Neural crest cell (in vitro differentiated cells): ENCODE results near the gene ADH1B. TPM values are rescaled to one million over a fixed set of nuclear protein-coding genes. Genes with fewer than 3 reads are reported as not detected.
"Not testable (repeated sequence)": the region's sequence is repeated elsewhere in the genome, so short reads cannot be mapped to it uniquely, and the experiment has no call there.

Experiments used
- DNase-seq: peaks from one replicate; pipeline ENCODE4 v3.0.0; 2021; ENCODE audit warnings: low read depth, mixed read lengths, low spot score
- H3K27ac Mint-ChIP-seq: one replicate; pipeline ENCODE4 v1.8.0; 2021; ENCODE audit warnings: mild to moderate bottlenecking, mixed read lengths; ENCODE audit not compliant: unreplicated experiment
- H3K27me3 Mint-ChIP-seq: 2 replicates; pipeline ENCODE4 v1.8.0; 2021; ENCODE audit warnings: low read depth, mild to moderate bottlenecking, mixed read lengths
- H3K36me3 Mint-ChIP-seq: 2 replicates; pipeline ENCODE4 v1.8.0; 2021; ENCODE audit warnings: low read depth, mild to moderate bottlenecking, mixed read lengths
- H3K4me1 Mint-ChIP-seq: 2 replicates; pipeline ENCODE4 v1.8.0; 2021; ENCODE audit warnings: mixed read lengths
- H3K4me3 Mint-ChIP-seq: one replicate; pipeline ENCODE4 v1.8.0; 2021; ENCODE audit warnings: mild to moderate bottlenecking, mixed read lengths
- H3K9me3 Mint-ChIP-seq: 2 replicates; pipeline ENCODE4 v1.8.0; 2021; ENCODE audit warnings: mixed read lengths
- CTCF ChIP-seq: fragments of 200-600 bp; sonication (generic); conservative IDR thresholded peaks from 2 replicates; pipeline ENCODE4 v1.5.0; 2021; ENCODE audit warnings: antibody characterized with exemption, mild to moderate bottlenecking
- total RNA-seq: library from RNA; stranded (reverse); gene quantifications from 2 replicates; pipeline ENCODE4 v1.2.1, GENCODE V29; 2021

The ADH1B gene
- total RNA-seq, 1 donor from 2014 or later: not detected

- Mint-ChIP-seq H3K27ac (no peak overlapping the region), H3K9me3 (peaks cover 10% of the 10 kb centered on the region), H3K4me1 (no peaks in the 10 kb centered on the region), H3K27me3 (no peaks in the 10 kb centered on the region), H3K4me3 (no peak overlapping the region), H3K36me3 (no peaks in the 10 kb centered on the region)
- TF ChIP-seq CTCF: no peak
- DNase-seq: no peak
These were observed 30.3 kb upstream of the ADH1B start for GRCh38 chr4:99351487-99351886.

GRCh38 chr4:99349338-99349737, 28.1 kb upstream of the ADH1B start:
- H3K9me3 Mint-ChIP-seq: peaks cover 4% of the 10 kb centered on the region
- no peak for DNase-seq
- H3K27ac Mint-ChIP-seq: no peak overlapping the region
- no peaks in the 10 kb centered on the region for H3K36me3 Mint-ChIP-seq
- no peak overlapping the region for H3K4me3 Mint-ChIP-seq
- no peak for TF ChIP-seq CTCF
- H3K27me3 Mint-ChIP-seq: no peaks in the 10 kb centered on the region
- no peaks in the 10 kb centered on the region for H3K4me1 Mint-ChIP-seq

GRCh38 chr4:99342624-99343023, 21.4 kb upstream of the ADH1B start:
- not testable (repeated sequence) for H3K9me3 Mint-ChIP-seq, DNase-seq, H3K27ac Mint-ChIP-seq, H3K4me1 Mint-ChIP-seq, H3K4me3 Mint-ChIP-seq, H3K36me3 Mint-ChIP-seq, H3K27me3 Mint-ChIP-seq

- Mint-ChIP-seq H3K27me3 (no peaks in the 10 kb centered on the region), H3K9me3 (no peaks in the 10 kb centered on the region)
- TF ChIP-seq CTCF: no peak
These were observed 20.2 kb upstream of the ADH1B start for GRCh38 chr4:99341426-99341825.

GRCh38 chr4:99339172-99339571, 18.0 kb upstream of the ADH1B start:
- H3K36me3 Mint-ChIP-seq: no peaks in the 10 kb centered on the region
- H3K4me1 Mint-ChIP-seq: no peaks in the 10 kb centered on the region
- H3K27me3 Mint-ChIP-seq: no peaks in the 10 kb centered on the region
- TF ChIP-seq CTCF: no peak
- H3K9me3 Mint-ChIP-seq: no peaks in the 10 kb centered on the region
- no peak overlapping the region for H3K4me3 Mint-ChIP-seq
- no peak for DNase-seq
- H3K27ac Mint-ChIP-seq: no peak overlapping the region

More at GRCh38 chr4:99341426-99341825, 20.2 kb upstream of the ADH1B start:
- Mint-ChIP-seq H3K36me3 (no peaks in the 10 kb centered on the region), H3K4me3 (no peak overlapping the region), H3K27ac (no peak overlapping the region), H3K4me1 (no peaks in the 10 kb centered on the region)
- no peak for DNase-seq

GRCh38 chr4:99336553-99336952, 15.4 kb upstream of the ADH1B start:
- no peaks in the 10 kb centered on the region for H3K9me3 Mint-ChIP-seq
- no peak for TF ChIP-seq CTCF
- no peak overlapping the region for H3K4me3 Mint-ChIP-seq
- no peaks in the 10 kb centered on the region for H3K4me1 Mint-ChIP-seq
- DNase-seq: no peak
- H3K36me3 Mint-ChIP-seq: no peaks in the 10 kb centered on the region
- no peaks in the 10 kb centered on the region for H3K27me3 Mint-ChIP-seq
- no peak overlapping the region for H3K27ac Mint-ChIP-seq
